Nephron (organoid): Measurements from ENCODE around the gene LTBP4.

Experiments used
- H3K27ac Mint-ChIP-seq, 3 experiments: 2 replicates each; pipeline ENCODE4 v1.8.0; 2020; ENCODE audit warnings: mixed read lengths in 3 of 3, mild to moderate bottlenecking in 2 of 3, moderate library complexity in 1 of 3
- H3K27me3 Mint-ChIP-seq: 2 replicates; pipeline ENCODE4 v1.8.0; 2021; ENCODE audit warnings: low read depth, mild to moderate bottlenecking, moderate library complexity, mixed read lengths
- H3K36me3 Mint-ChIP-seq: 2 replicates; pipeline ENCODE4 v1.8.0; 2020; ENCODE audit warnings: low read depth, mixed read lengths
- H3K4me1 Mint-ChIP-seq: 2 replicates; pipeline ENCODE4 v1.8.0; 2020; ENCODE audit warnings: mixed read lengths
- H3K4me3 Mint-ChIP-seq, 3 experiments: 2 replicates each; pipeline ENCODE4 v1.8.0; 2020; ENCODE audit warnings: mild to moderate bottlenecking in 3 of 3, mixed read lengths in 3 of 3, moderate library complexity in 2 of 3
- H3K9me3 Mint-ChIP-seq: 2 replicates; pipeline ENCODE4 v1.8.0; 2020; ENCODE audit warnings: mixed read lengths
- TF ChIP-seq, protein P1 (sequence below), 3 experiments: fragments of 200-600 bp; sonication (generic); IDR thresholded peaks; one replicate each; pipeline ENCODE4 v1.5.0; 2021; ENCODE audit warnings: antibody characterized with exemption in 3 of 3; ENCODE audit not compliant: unreplicated experiment in 3 of 3

The LTBP4 gene

DNA sequence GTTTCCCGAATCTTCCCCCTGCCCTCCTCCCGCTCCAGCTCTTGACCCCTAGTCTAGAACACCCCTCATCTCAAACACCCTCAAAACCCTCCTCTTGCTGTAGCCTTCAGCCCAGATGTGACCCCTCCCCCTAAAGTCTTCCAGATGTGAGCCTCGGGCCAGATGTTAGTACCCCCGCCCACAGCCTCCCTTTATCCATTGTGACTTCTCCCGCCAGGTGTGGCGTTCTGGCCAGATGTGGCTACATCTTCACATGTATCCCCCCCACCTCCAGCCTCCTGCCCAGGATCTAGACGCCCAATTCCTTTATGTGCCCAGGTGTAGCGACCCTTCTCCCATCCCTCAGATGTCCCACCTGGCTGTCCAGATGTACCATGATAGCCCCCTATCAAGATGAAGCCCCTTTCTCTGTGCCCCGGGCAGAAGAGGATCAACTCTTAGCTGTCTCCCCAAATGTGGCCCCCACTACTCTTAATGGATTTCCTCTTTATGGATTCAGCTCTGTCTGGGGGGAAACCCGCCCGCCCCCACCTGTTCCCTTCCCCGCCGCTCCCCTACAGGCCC lies 517 bp upstream of the LTBP4 start:
- peak overlapping the region; percentile 81 to 88 (median 86) for H3K4me3 Mint-ChIP-seq
- no peaks in the 10 kb centered on the region for H3K9me3 Mint-ChIP-seq
- TF ChIP-seq, protein P1, sequence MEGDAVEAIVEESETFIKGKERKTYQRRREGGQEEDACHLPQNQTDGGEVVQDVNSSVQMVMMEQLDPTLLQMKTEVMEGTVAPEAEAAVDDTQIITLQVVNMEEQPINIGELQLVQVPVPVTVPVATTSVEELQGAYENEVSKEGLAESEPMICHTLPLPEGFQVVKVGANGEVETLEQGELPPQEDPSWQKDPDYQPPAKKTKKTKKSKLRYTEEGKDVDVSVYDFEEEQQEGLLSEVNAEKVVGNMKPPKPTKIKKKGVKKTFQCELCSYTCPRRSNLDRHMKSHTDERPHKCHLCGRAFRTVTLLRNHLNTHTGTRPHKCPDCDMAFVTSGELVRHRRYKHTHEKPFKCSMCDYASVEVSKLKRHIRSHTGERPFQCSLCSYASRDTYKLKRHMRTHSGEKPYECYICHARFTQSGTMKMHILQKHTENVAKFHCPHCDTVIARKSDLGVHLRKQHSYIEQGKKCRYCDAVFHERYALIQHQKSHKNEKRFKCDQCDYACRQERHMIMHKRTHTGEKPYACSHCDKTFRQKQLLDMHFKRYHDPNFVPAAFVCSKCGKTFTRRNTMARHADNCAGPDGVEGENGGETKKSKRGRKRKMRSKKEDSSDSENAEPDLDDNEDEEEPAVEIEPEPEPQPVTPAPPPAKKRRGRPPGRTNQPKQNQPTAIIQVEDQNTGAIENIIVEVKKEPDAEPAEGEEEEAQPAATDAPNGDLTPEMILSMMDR (IDR thresholded peaks at IDR 0.05; ENCODE audit: unreplicated experiment in 3 of 3) = no peak
- H3K27ac Mint-ChIP-seq = peak overlapping the region; percentile 82 to 92 (median 89)
- H3K4me1 Mint-ChIP-seq = peaks cover 44% of the 10 kb centered on the region
- H3K27me3 Mint-ChIP-seq = peaks cover 37% of the 10 kb centered on the region
- no peaks in the 10 kb centered on the region for H3K36me3 Mint-ChIP-seq

DNA sequence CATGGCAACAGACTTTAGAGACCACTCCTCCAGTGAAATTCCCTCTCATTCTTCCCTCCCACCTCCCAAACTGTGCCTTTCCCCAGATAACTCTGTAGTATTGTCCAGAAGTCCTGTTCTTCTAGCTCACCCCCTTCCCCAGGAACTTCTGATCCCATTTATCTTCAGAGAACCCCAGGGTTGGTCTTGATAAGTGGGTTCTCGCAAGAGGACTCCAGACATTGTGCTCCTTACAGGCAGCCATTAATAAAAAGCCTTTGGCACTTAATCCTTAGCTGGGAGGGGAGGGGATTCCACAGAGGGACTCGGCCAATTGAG lies 1.9 kb downstream of the LTBP4 start:
- peak overlapping the region; percentile 79 to 87 (median 84) for H3K4me3 Mint-ChIP-seq
- no peaks in the 10 kb centered on the region for H3K9me3 Mint-ChIP-seq
- TF ChIP-seq, protein P1 (IDR thresholded peaks at IDR 0.05; ENCODE audit: unreplicated experiment in 3 of 3) = no peak
- H3K36me3 Mint-ChIP-seq = no peaks in the 10 kb centered on the region
- peaks cover 38% of the 10 kb centered on the region for H3K27me3 Mint-ChIP-seq
- H3K4me1 Mint-ChIP-seq = peaks cover 54% of the 10 kb centered on the region
- H3K27ac Mint-ChIP-seq = peak overlapping the region; percentile 96 to 98 (median 97)

DNA sequence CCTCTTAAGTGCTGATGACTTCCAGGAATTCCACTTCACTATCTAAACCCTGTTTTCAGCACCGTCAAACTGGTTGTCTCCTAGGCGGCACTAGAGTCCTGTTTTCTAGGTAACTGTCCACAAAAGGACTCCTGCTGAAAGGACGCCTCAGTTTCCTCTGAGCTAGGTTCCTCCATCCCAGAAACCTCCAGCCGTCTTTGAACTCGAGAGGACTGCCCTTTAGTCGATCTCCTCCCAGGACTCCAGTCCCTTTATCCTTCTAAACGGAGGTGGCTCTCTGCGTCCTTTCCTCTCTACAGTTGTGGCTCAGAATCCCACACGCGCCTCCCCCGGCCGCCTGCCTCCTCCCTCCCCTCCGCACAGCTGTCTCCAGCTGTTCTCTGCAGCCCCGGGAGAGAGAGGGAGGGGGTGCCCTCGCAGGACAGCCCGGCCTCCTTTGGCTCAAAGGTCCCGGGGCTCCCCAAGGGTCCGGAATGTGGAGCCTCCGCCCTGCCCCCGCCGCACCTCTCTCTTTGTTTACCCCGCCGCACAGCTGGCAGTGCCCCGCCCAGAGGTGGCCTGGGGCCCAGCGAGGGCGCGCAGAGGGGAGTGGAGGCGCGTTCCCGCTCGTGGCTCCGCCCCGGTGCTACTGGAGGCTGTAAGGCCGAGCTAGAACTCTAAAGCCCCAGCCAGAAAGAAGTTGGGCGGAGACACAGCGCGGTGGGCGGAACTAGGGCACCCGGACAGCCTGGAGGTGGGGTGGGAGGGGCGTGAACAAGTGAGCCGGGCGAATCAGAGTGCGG lies 2.4 kb downstream of the LTBP4 start:
- H3K36me3 Mint-ChIP-seq = no peaks in the 10 kb centered on the region
- TF ChIP-seq, protein P1 (IDR thresholded peaks at IDR 0.05; ENCODE audit: unreplicated experiment in 3 of 3) = no peak
- H3K27ac Mint-ChIP-seq = peak overlapping the region; percentile 96 to 98 (median 97)
- no peaks in the 10 kb centered on the region for H3K9me3 Mint-ChIP-seq
- H3K4me1 Mint-ChIP-seq = peaks cover 51% of the 10 kb centered on the region
- peaks cover 35% of the 10 kb centered on the region for H3K27me3 Mint-ChIP-seq
- H3K4me3 Mint-ChIP-seq = peak overlapping the region; percentile 79 to 87 (median 84)

DNA sequence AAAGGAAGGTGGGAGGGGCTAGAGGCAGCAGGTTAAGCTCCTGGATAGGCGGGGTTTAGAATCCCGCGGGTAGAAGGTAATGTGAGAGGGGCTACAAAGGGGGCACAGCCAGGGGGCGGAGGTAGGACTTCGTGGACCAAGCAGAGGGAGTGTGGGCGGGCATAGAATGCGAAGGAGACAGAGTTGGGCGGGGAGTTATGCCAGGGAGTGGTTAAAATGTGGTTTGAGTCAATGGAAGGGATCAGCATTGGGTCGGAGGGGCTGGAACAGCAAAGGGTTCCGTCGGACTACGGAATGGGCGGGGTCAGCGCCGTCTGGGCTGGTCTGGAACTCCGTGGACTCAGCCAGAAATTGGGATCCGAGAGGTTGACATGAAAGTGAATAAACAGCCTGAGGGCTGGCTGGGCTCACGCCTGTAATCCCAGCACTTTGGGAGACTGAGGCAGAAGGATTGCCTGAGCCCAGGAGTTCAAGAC lies 3.0 kb downstream of the LTBP4 start:
- H3K4me3 Mint-ChIP-seq = peak overlapping the region; percentile 79 to 87 (median 84)
- H3K36me3 Mint-ChIP-seq = peaks cover 4% of the 10 kb centered on the region
- no peaks in the 10 kb centered on the region for H3K9me3 Mint-ChIP-seq
- TF ChIP-seq, protein P1 (IDR thresholded peaks at IDR 0.05; ENCODE audit: unreplicated experiment in 3 of 3) = no peak
- peaks cover 37% of the 10 kb centered on the region for H3K27me3 Mint-ChIP-seq
- peak overlapping the region; percentile 96 to 98 (median 97) for H3K27ac Mint-ChIP-seq
- peaks cover 55% of the 10 kb centered on the region for H3K4me1 Mint-ChIP-seq

DNA sequence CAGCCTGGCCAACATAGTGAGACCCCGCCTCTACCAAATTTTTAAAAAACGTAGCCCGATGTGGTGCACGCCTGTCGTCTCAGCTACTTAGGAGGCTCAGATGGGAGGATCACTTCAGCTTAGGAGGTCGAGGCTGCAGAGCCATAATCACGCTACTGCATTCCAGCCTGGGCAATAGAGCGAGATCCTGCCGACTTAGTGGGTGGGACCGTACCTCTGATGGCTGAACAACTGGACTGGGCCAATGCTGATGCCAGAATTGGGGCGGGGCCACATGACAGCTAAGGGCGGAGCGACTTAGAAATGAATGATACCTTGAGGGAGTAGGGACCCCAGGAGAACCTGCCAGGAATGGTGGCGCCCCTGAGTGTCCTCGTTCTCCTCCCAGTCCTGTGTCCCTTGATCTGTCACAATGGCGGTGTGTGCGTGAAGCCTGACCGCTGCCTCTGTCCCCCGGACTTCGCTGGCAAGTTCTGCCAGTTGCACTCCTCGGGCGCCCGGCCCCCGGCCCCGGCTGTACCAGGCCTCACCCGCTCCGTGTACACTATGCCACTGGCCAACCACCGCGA lies 3.6 kb downstream of the LTBP4 start:
- Mint-ChIP-seq H3K4me1 (peaks cover 52% of the 10 kb centered on the region), H3K27ac (peak overlapping the region; percentile 61 to 97 (median 85)), H3K9me3 (no peaks in the 10 kb centered on the region), H3K4me3 (peak overlapping the region; percentile 79 to 87 (median 84)), H3K27me3 (peaks cover 34% of the 10 kb centered on the region), H3K36me3 (peaks cover 4% of the 10 kb centered on the region)
- TF ChIP-seq, protein P1 (IDR thresholded peaks at IDR 0.05; ENCODE audit: unreplicated experiment in 3 of 3) = no peak
